DMS153 treated with DMSO at 0.1 percent for 48 hours (cell line): Measurements from ENCODE around the gene LRIG1.

Experiments used
- DNase-seq: peaks from one replicate; lab custom pipeline; 2025; ENCODE audit not compliant: unreplicated experiment; lab: John Stamatoyannopoulos, UW

Gene LRIG1

GRCh38 chr3:66490984-66491383 is 9.8 kb downstream of the LRIG1 start:
- DNase-seq, result no peak

DNA sequence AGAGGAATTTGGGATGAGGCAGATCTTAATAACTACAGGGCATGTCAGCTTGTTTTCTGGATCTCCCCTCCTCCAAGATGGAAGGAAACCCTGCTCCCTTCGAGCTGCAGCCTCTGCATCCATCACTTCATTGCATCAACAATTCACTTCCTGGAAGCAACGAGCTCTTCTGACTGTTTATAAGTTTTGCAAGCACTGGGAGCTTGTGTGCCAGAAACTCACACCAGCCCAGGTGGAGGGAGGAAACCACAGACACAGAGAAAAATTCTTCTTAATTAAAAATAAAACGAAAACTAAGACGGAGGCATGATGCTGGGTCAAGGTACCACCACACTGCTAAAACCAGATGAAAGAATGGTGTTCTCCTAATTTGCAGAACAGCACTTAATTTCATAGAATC is 10.6 kb downstream of the LRIG1 start:
- DNase-seq, result no peak

DNA sequence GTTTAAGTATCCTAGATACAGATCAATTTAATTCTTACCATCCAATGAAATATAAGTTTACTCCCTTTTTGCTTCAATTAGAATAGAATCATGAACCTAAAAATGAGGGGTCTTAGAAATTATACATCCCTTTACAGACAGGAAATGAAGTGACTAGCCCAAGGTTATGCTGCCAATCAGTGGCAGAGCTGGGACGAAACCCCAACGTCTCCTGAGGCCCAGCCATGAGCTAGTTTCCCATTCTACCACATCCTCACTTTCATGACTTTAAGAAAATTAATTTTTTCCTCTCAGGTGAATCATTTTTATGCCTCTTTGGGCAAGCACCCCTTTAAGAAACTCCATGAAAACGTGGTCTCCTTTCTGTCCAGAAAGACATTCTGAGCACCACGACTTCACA is 11.2 kb downstream of the LRIG1 start:
- no peak for DNase-seq

- no peak for DNase-seq
Observed at GRCh38 chr3:66489115-66489514, 11.7 kb downstream of the LRIG1 start.

DNA sequence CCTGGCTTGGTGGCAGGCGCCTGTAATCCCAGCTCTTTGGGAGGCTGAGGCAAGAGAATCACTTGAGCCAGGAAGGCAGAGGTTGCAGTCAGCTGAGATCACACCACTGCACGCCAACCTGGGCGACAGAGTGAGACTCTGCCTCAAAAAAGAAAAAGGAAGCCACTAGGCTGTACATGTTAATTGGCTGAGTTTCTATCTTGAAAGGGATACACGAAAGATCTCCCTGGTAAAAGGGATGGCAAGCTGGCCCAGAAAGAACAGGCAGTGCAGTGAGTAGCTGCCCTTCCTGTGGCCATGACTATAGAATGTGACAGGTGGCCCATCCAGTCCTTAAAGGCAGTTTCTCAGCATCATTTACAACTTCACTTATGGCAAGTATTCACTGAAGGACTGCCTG is 12.3 kb downstream of the LRIG1 start:
- no peak for DNase-seq

DNA sequence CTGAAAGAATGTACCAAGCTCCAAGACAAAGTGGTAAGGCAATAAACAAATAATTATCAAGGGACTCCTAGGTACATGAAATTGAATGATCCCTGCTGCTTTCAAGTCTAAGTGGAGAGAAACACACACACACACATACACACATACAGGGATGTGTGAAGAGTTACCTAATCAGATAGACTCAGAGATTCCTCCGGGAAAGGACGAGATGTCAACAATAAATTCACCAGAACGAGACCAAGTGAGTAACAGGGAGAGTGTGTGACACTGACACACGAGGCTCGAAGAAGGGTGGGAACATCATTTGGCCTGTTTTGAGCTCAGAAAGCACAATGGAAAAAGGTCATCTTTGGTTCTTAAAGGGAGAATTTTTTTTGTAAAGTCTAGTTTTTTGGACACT is 13.4 kb downstream of the LRIG1 start:
- DNase-seq, result no peak

GRCh38 chr3:66486646-66487045 is 14.2 kb downstream of the LRIG1 start:
- DNase-seq, result no peak

- no peak for DNase-seq
Observed at GRCh38 chr3:66486202-66486601, 14.6 kb downstream of the LRIG1 start.

- DNase-seq, result no peak
Observed at GRCh38 chr3:66485291-66485968, 15.4 kb downstream of the LRIG1 start.

DNA sequence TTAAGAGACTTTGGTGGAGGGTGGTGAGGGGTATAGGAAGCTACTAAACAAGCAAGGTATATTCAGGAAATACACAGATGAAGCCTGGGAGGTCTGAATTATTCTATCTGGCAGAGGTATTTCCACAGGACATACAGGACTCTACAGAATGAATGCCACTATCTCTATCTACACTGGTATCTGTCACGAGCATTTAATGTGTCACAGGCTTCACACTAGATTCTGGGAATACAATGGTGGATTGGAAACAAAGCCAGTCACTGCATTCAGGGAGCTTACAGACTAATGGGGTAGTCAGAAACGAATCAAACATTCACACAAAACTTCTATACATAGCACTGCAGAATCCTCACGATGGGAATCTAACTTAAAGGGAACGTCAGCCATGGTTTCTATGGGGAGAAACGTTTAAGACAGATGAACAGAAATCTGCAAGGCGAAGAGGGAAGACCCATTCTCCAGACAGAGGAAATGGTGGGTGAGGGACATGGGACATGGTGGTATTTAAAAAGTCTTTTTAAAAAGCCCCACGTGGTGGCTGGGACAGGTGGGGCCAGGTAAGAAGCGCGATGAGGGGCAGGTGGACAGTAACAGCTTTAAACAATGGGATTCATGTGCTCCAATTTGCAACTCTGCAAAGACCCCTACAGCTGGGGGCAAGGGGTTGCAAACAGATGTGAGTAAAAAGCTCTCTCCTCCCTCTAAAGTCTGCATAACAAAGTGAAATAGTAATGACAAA is 16.5 kb downstream of the LRIG1 start:
- no peak for DNase-seq

DNA sequence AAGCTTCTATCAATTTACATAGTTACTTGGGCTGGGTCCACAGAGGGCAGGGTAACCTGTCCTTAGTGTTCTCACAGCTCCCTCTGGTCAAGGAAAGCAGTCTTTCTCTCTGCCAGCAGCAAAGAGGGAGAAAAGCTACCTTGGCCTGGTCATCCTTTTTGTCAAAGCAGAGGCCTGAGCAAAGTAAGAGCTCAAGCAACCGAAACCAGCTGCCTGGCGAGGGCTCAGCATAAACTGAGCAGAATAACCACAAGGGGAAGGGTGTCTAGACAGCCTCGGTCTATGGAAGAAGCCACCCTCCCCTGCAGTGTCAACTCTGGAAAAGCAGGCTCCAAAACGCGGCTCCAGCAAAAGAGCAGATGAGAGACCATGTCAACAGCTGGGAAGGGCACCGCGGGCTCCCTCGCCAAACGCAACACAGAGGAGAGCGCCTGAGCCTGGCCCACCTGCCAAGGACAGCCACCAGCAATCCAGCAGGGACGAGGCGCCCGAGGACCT is 17.4 kb downstream of the LRIG1 start:
- no peak for DNase-seq

GRCh38 chr3:66483006-66483405 is 17.8 kb downstream of the LRIG1 start:
- DNase-seq, result no peak

GRCh38 chr3:66482018-66482404 is 18.8 kb downstream of the LRIG1 start:
- no peak for DNase-seq

DNA sequence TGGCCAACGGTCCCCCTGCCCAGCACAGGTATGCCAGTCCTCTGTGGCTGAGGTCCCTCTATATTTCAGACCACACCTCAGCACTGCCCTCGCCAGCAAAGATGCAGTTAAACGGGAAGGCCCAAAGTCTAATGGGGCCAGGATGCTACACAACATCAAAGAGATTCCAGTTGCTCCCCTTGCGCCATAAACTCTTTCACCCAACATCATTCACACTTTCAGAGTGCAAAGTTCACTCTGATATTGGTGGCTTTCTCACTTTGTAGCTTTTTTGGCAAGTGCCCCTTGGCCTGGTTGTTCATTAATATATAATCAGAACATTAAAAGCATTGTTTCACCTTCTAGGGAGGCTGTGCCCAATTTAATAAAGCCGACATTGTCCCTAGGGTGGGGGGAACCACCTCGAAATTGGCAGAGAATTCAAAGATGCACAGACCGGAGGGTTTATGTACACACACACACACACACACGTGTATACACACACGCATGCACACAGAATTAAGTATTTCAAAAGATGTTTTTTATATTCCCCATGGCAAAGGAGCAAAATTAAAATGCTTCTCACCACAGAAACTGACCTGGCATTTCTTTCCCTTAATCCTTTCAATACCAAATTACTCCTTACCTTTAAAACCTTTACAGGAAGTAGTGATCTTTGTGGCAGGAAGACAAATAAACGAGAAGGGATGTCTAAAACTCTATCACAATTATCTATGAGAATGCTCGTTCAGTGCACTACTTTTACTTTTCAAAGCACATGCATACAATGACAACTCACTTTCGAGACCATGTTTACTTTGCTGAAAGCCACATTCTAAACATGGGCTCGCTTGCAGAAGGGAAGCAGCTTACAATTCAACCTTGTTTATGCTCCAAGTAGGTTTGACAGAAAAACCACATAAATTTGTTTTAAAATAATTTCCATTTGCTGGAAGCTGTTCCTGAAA is 19.5 kb downstream of the LRIG1 start:
- no peak for DNase-seq

DNA sequence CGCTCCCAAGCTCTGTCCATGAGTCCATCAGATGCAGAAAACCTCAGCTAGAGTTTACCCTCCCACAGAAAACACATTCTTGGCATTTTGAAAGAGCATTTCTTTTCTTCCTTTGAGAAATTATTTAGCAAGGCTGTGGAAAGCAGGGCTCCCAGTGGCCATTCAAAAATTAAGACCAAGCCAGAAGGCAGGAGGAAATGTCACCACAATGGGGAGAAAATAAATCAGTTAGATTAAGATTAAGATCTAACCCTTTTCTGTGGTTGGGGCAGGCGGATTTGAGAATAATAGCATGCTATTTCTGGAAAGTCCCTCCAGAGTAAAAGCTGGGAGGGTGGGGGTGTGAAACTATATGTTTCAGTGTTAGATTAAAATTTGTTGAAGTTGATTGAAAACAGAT is 20.2 kb downstream of the LRIG1 start:
- no peak for DNase-seq

GRCh38 chr3:66479532-66479947 is 21.3 kb downstream of the LRIG1 start:
- no peak for DNase-seq

GRCh38 chr3:66478960-66479359 is 21.9 kb downstream of the LRIG1 start:
- DNase-seq, result peak; percentile 27

DNA sequence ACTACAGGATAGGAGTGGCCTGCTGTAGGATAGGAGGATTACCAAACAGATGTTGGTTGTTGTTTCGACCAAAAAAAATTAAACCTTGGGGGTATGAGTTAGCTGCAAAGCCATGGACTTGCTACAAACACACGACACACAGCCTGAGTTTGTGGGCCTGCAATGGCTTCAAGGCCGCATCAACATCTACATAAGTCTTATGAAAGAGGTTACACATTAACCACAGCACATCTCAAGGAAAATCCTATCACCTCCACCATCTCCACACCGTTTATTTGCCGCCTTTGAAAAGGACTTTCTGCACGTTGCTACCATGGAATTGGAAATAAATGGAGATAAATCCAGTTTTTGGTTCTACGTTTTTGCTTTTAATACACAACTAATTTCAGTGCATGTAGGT is 23.0 kb downstream of the LRIG1 start:
- no peak for DNase-seq

GRCh38 chr3:66476852-66477381 is 23.9 kb downstream of the LRIG1 start:
- DNase-seq, result no peak

- peak; percentile 67 for DNase-seq
Observed at GRCh38 chr3:66475386-66476020, 25.3 kb downstream of the LRIG1 start.

GRCh38 chr3:66473692-66474091 is 27.1 kb downstream of the LRIG1 start:
- no peak for DNase-seq
